Neural cell (in vitro differentiated cells): ENCODE measurements around the gene CPLX1. TPM values are rescaled to one million over a fixed set of nuclear protein-coding genes. Genes with fewer than 3 reads are reported as not detected.

Experiments used
- H2AFZ ChIP-seq: fragments of 200-600, 300-800 bp; sonication (generic), shearing (Covaris generic); 2 replicates; pipeline ENCODE4 v1.6.0; 2014; ENCODE audit warnings: low read depth, mild to moderate bottlenecking, antibody characterized with exemption, low read length, moderate library complexity
- H3F3A ChIP-seq: fragments of 200-600 bp; shearing (Covaris generic); 2 replicates; pipeline ENCODE4 v1.6.1; 2016; ENCODE audit warnings: mild to moderate bottlenecking, moderate library complexity, mixed read lengths, antibody characterized with exemption, low read length; ENCODE audit not compliant: insufficient read depth, poor library complexity, severe bottlenecking
- H3K27ac ChIP-seq: fragments of 200-600, 300-800 bp; sonication (generic), shearing (Covaris generic); 2 replicates; pipeline ENCODE4 v1.5.1; 2014; ENCODE audit warnings: mild to moderate bottlenecking, low read length, moderate library complexity
- H3K27me3 ChIP-seq: fragments of 300-800, 200-600 bp; sonication (generic), shearing (Covaris generic); 2 replicates; pipeline ENCODE4 v1.6.0; 2014; ENCODE audit warnings: mild to moderate bottlenecking, low read depth, low read length, moderate library complexity; ENCODE audit not compliant: insufficient read depth
- H3K36me3 ChIP-seq: fragments of 300-800, 200-600 bp; sonication (generic), shearing (Covaris generic); 2 replicates; pipeline ENCODE4 v1.5.1; 2014; ENCODE audit warnings: mild to moderate bottlenecking, antibody characterized with exemption, low read length, moderate library complexity; ENCODE audit not compliant: insufficient read depth
- H3K4me2 ChIP-seq: fragments of 300-800, 200-600 bp; sonication (generic), shearing (Covaris generic); 2 replicates; pipeline ENCODE4 v1.6.0; 2014; ENCODE audit warnings: mild to moderate bottlenecking, low read length
- H3K4me3 ChIP-seq: fragments of 300-800, 200-600 bp; sonication (generic), shearing (Covaris generic); 2 replicates; pipeline ENCODE4 v1.5.1; 2014; ENCODE audit warnings: mild to moderate bottlenecking, low read length, moderate library complexity
- H3K79me2 ChIP-seq: fragments of 200-600 bp; shearing (Covaris generic); replicated peaks from 2 replicates; pipeline ENCODE4 v1.6.0; 2014; ENCODE audit warnings: mild to moderate bottlenecking, low read length, moderate library complexity; ENCODE audit not compliant: insufficient read depth
- H3K9ac ChIP-seq: fragments of 300-800, 200-600 bp; sonication (generic), shearing (Covaris generic); 2 replicates; pipeline ENCODE4 v1.6.1; 2016; ENCODE audit warnings: mild to moderate bottlenecking, low read length, mixed read lengths
- H3K9me2 ChIP-seq: fragments of 200-600 bp; shearing (Covaris generic); 2 replicates; pipeline ENCODE4 v1.6.1; 2016; ENCODE audit warnings: mild to moderate bottlenecking, low read length, mixed read lengths; ENCODE audit not compliant: insufficient read depth
- H3K9me3 ChIP-seq: fragments of 200-600, 300-800 bp; sonication (generic), shearing (Covaris generic); 2 replicates; pipeline ENCODE4 v1.6.1; 2016; ENCODE audit warnings: mild to moderate bottlenecking, mixed run types, low read length, moderate library complexity, mixed read lengths
- H4K20me1 ChIP-seq: fragments of 200-600 bp; shearing (Covaris generic); 2 replicates; pipeline ENCODE4 v1.6.1; 2016; ENCODE audit warnings: mild to moderate bottlenecking, mixed run types; ENCODE audit not compliant: insufficient read depth
- EP300 ChIP-seq: fragments of 450-650 bp; conservative IDR thresholded peaks from 2 replicates; pipeline ENCODE4 v1.6.1; 2014; ENCODE audit warnings: antibody characterized with exemption, mild to moderate bottlenecking, moderate library complexity; ENCODE audit not compliant: poor library complexity, severe bottlenecking
- EZH2 ChIP-seq: fragments of 200-600, 300-800 bp; shearing (Covaris generic), sonication (generic); IDR thresholded peaks from 2 replicates; pipeline ENCODE4 v1.6.1; 2014; ENCODE audit warnings: antibody characterized with exemption, low read length, borderline replicate concordance, mild to moderate bottlenecking; ENCODE audit not compliant: insufficient read depth, poor library complexity, severe bottlenecking
- MXI1 ChIP-seq: fragments of 450-650 bp; conservative IDR thresholded peaks from 2 replicates; pipeline ENCODE4 v1.6.1; 2014; ENCODE audit warnings: antibody characterized with exemption, mild to moderate bottlenecking; ENCODE audit not compliant: poor library complexity, severe bottlenecking
- POLR2AphosphoS5 ChIP-seq: IDR thresholded peaks from 2 replicates; pipeline ENCODE4 v1.6.1; 2012
- RAD21 ChIP-seq: fragments of 450-650 bp; conservative IDR thresholded peaks from 2 replicates; pipeline ENCODE4 v1.6.1; 2014; ENCODE audit warnings: antibody characterized with exemption, mild to moderate bottlenecking, moderate library complexity
- SMC3 ChIP-seq: fragments of 450-650 bp; conservative IDR thresholded peaks from 2 replicates; pipeline ENCODE4 v1.6.1; 2014; ENCODE audit warnings: antibody characterized with exemption, mild to moderate bottlenecking, moderate library complexity; ENCODE audit not compliant: poor library complexity
- TAF1 ChIP-seq: IDR thresholded peaks from 2 replicates; pipeline ENCODE4 v1.6.1; 2012; ENCODE audit warnings: low read depth
- polyA plus RNA-seq: library from polyadenylated mRNA; depleted of rRNA; stranded (reverse); fragments of >200 nt; gene quantifications from 2 replicates; pipeline ENCODE4 v1.2.3, GENCODE V29; 2014
- TF ChIP-seq, protein P1 (sequence below): IDR thresholded peaks from 2 replicates; pipeline ENCODE4 v1.6.1; 2012; ENCODE audit warnings: borderline replicate concordance
- TF ChIP-seq, protein P2 (sequence below): fragments of 450-650 bp; IDR thresholded peaks from 2 replicates; pipeline ENCODE4 v1.5.1; 2014; ENCODE audit warnings: antibody characterized with exemption, mild to moderate bottlenecking, moderate library complexity; ENCODE audit not compliant: poor library complexity, severe bottlenecking

The CPLX1 gene
- polyA plus RNA-seq, 1 donor from 2014 or later, result 7.6 TPM

DNA sequence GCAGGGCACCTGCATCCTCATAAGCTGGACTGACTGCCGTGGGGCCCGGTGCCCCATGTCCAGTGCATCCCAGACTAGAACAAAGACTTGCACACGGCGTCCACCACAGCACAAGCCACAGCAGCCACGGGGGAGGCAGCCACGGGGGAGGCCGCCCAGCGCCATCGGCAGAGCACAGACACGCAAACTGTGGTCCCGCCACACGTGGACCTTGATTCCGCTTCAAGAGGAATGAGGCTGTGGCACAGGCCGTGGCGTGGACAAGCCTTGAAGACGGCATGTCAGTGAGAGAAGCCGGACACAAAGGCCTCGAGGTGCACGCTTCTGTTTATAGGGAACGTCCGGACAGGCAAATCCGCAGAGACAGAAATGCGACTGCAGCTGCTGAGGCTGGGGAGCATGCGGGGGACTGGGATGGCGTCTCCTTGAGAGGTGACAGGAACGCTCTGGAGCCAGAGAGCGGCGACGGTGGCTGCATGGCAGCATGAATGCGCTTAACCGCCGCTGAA is 10.1 kb upstream of the CPLX1 start:
- Histone ChIP-seq H3K79me2 (no peaks in the 10 kb centered on the region), H3K4me2 (no peak overlapping the region), H3K9me2 (no peaks in the 10 kb centered on the region), H3K27ac (no peak overlapping the region), H3K36me3 (no peaks in the 10 kb centered on the region), H4K20me1 (no peaks in the 10 kb centered on the region), H3K9me3 (peaks cover 4% of the 10 kb centered on the region), H3F3A (no peaks in the 10 kb centered on the region), H3K27me3 (no peaks in the 10 kb centered on the region), H3K4me3 (no peak overlapping the region), H2AFZ (no peak overlapping the region), H3K9ac (no peak overlapping the region)
- TF ChIP-seq SMC3, result no peak
- TF ChIP-seq MXI1, result no peak
- no peak for TF ChIP-seq EZH2
- TF ChIP-seq EP300, result no peak
- no peak for TF ChIP-seq RAD21
- TF ChIP-seq, protein P1, sequence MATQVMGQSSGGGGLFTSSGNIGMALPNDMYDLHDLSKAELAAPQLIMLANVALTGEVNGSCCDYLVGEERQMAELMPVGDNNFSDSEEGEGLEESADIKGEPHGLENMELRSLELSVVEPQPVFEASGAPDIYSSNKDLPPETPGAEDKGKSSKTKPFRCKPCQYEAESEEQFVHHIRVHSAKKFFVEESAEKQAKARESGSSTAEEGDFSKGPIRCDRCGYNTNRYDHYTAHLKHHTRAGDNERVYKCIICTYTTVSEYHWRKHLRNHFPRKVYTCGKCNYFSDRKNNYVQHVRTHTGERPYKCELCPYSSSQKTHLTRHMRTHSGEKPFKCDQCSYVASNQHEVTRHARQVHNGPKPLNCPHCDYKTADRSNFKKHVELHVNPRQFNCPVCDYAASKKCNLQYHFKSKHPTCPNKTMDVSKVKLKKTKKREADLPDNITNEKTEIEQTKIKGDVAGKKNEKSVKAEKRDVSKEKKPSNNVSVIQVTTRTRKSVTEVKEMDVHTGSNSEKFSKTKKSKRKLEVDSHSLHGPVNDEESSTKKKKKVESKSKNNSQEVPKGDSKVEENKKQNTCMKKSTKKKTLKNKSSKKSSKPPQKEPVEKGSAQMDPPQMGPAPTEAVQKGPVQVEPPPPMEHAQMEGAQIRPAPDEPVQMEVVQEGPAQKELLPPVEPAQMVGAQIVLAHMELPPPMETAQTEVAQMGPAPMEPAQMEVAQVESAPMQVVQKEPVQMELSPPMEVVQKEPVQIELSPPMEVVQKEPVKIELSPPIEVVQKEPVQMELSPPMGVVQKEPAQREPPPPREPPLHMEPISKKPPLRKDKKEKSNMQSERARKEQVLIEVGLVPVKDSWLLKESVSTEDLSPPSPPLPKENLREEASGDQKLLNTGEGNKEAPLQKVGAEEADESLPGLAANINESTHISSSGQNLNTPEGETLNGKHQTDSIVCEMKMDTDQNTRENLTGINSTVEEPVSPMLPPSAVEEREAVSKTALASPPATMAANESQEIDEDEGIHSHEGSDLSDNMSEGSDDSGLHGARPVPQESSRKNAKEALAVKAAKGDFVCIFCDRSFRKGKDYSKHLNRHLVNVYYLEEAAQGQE, result no peak
- TF ChIP-seq TAF1, result no peak

DNA sequence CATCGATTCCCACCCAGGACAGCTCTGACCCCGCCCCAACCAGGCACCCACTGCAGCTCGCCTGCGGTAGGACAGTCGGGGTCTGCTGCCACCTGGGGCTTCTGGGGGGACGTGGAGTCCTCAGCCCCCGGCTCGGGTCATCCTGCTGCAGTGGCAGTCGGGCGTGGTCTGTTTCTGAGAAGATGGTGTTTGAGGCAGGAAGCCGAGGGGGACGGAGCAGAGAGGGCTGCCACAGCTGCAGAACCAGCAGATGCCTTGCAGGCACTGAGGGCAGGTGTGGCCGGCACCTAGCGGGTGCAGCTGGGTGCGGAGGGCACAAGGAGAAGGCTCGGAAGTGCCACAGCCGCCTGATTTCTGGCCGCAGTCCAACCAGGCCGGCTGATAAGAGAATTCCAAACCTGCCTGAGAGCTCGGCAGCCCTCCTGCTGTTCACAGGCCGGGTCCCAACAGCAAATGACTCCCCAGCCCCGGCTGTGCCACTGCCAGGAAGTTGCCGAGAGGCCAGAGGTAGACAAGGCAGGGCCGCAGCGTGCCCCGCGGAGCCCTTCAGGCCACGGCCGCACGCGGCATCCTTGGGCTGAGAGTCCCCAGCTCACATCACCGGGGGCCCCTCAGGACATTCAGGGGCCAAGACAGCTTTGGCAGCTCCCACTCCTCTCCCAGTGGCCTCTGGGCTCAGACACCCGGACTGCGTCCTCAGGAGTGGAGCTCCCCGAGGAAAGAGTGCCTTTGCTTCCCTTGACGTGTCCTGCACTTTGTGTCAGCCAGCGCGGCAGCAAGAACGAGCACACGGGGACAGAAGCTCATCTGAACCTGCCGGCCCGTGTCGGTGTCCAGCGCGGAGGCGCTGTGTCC is 9.4 kb upstream of the CPLX1 start:
- H3K27me3 ChIP-seq, result no peaks in the 10 kb centered on the region
- no peaks in the 10 kb centered on the region for H4K20me1 ChIP-seq
- H3K4me3 ChIP-seq, result no peak overlapping the region
- H3K4me2 ChIP-seq, result no peak overlapping the region
- no peak overlapping the region for H2AFZ ChIP-seq
- no peak overlapping the region for H3K27ac ChIP-seq
- H3K36me3 ChIP-seq, result no peaks in the 10 kb centered on the region
- H3K9ac ChIP-seq, result no peak overlapping the region
- H3K9me3 ChIP-seq, result peaks cover 4% of the 10 kb centered on the region
- no peaks in the 10 kb centered on the region for H3K79me2 ChIP-seq
- H3K9me2 ChIP-seq, result no peaks in the 10 kb centered on the region
- no peak for TF ChIP-seq EP300
- TF ChIP-seq POLR2AphosphoS5, result no peak
- TF ChIP-seq, protein P1, result no peak
- TF ChIP-seq, protein P2, sequence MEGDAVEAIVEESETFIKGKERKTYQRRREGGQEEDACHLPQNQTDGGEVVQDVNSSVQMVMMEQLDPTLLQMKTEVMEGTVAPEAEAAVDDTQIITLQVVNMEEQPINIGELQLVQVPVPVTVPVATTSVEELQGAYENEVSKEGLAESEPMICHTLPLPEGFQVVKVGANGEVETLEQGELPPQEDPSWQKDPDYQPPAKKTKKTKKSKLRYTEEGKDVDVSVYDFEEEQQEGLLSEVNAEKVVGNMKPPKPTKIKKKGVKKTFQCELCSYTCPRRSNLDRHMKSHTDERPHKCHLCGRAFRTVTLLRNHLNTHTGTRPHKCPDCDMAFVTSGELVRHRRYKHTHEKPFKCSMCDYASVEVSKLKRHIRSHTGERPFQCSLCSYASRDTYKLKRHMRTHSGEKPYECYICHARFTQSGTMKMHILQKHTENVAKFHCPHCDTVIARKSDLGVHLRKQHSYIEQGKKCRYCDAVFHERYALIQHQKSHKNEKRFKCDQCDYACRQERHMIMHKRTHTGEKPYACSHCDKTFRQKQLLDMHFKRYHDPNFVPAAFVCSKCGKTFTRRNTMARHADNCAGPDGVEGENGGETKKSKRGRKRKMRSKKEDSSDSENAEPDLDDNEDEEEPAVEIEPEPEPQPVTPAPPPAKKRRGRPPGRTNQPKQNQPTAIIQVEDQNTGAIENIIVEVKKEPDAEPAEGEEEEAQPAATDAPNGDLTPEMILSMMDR, result no peak
- no peak for TF ChIP-seq SMC3
- no peak for TF ChIP-seq RAD21
- no peak for TF ChIP-seq EZH2
- H3F3A ChIP-seq, result no peaks in the 10 kb centered on the region
